ENCODE data around the gene NPTXR.
"Not testable (repeated sequence)": the region's sequence is repeated elsewhere in the genome, so short reads cannot be mapped to it uniquely, and the experiment has no call there.

The NPTXR gene

GRCh38 chr22:38830026-38830844 lies 13.6 kb downstream of the NPTXR start:
- DNase-seq = no peak

GRCh38 chr22:38829485-38829884 lies 14.3 kb downstream of the NPTXR start:
- peak; percentile 5 for DNase-seq

- DNase-seq = no peak
Observed at GRCh38 chr22:38828616-38829205, 15.1 kb downstream of the NPTXR start.

- no peak for DNase-seq
Observed at GRCh38 chr22:38828191-38828590, 15.6 kb downstream of the NPTXR start.

GRCh38 chr22:38827510-38827909 lies 16.3 kb downstream of the NPTXR start:
- DNase-seq = no peak

- DNase-seq = no peak
Observed at GRCh38 chr22:38826801-38827200, 17.0 kb downstream of the NPTXR start.

- no peak for DNase-seq
Observed at GRCh38 chr22:38826386-38826785, 17.4 kb downstream of the NPTXR start.

- peak; percentile 75 for DNase-seq
Observed at GRCh38 chr22:38824585-38824984, 19.2 kb downstream of the NPTXR start.

GRCh38 chr22:38823637-38824036 lies 20.2 kb downstream of the NPTXR start:
- DNase-seq = no peak

- DNase-seq = no peak
Observed at GRCh38 chr22:38823076-38823475, 20.8 kb downstream of the NPTXR start.

GRCh38 chr22:38820020-38820419 lies 23.8 kb downstream of the NPTXR start:
- DNase-seq = no peak

- DNase-seq = no peak
Observed at GRCh38 chr22:38819387-38819940, 24.4 kb downstream of the NPTXR start.

GRCh38 chr22:38817196-38817595 lies 26.6 kb downstream of the NPTXR start:
- no peak for DNase-seq

GRCh38 chr22:38815842-38816241 lies 28.0 kb downstream of the NPTXR start:
- no peak for DNase-seq

GRCh38 chr22:38811241-38811640 lies 32.6 kb downstream of the NPTXR start:
- DNase-seq = no peak

- DNase-seq = not testable (repeated sequence)
Observed at GRCh38 chr22:38805041-38805593, 38.7 kb downstream of the NPTXR start.

- DNase-seq = peak; percentile 96
Observed at GRCh38 chr22:38802671-38803121, 41.1 kb downstream of the NPTXR start.

GRCh38 chr22:38799265-38800002 lies 44.4 kb downstream of the NPTXR start:
- peak; percentile 42 for DNase-seq

- no peak for DNase-seq
Observed at GRCh38 chr22:38798496-38798895, 45.3 kb downstream of the NPTXR start.

GRCh38 chr22:38796262-38796957 lies 47.4 kb downstream of the NPTXR start:
- no peak for DNase-seq

GRCh38 chr22:38795569-38795968 lies 48.3 kb downstream of the NPTXR start:
- DNase-seq = no peak

GRCh38 chr22:38793721-38794466 lies 49.9 kb downstream of the NPTXR start, which contains the start of gene DNAL4:
TSS of gene DNAL4 (minus strand) at chr22:38794143. CDS start at chr22:38782731, 11,412 bp downstream.
- peak; percentile 98 for DNase-seq
